ENCODE data around the gene AGAP1.

Gene AGAP1

DNA sequence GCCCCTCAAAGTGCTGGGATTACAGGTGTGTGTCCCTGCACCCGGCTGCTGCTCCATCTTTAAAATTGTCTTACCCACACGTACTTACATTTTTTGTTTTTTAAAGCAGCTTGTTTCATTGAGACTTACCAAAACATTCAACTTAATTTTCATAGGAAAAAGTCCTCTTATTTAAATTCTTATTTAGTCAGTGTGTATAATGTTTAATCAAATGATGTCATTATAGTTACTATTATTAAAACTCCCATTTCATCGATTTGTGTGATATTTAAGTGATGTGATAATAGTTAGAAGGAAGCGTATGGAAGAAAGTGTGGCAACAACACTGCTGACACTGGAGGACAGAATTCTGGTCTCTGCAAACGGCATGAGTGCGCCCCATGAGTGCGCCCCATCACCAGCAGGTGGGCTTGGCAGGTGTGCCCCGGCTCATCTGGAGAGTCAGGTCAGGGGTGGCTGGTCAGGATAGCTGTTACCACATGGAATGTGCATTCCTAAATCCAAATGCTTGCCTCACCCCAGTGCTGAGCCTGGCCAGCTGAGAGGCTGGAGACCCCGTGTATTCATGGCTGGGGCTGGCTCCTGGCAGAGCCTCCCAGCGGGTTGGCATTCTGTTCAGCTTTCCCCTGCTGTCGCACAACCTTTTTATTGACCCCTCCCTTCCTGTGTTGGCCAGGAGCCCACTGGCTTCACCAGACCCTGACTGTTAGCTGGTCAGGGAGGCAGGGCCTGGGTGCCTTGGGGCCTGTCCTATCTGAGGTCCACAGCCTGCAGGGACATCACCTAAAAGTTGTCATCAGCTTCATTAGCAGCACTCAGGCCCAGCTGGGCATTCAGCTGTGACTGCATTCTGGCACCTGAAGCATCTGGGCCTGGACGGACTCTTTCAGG lies 79.7 kb downstream of the AGAP1 start:
- no peak for DNase-seq

DNA sequence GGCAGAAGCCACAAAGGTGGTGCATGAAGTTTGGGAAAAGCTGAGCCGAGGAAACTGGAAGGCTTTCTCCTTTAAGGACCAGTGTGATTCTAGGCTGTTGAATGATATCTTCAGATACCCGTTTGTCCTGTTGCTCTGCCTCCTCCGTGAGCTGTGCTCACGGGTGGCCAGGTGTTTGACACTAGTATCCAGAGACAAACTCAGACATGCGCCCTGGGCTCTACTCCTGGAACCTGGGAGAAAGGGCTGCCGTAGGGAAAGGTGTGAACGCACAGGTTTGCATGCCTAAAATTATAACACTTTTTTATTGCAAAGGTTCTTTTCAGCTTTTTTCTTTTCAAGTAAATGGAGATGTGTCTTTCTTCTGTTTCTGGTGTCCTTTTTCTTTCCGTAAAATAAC lies 81.6 kb downstream of the AGAP1 start:
- DNase-seq: no peak

DNA sequence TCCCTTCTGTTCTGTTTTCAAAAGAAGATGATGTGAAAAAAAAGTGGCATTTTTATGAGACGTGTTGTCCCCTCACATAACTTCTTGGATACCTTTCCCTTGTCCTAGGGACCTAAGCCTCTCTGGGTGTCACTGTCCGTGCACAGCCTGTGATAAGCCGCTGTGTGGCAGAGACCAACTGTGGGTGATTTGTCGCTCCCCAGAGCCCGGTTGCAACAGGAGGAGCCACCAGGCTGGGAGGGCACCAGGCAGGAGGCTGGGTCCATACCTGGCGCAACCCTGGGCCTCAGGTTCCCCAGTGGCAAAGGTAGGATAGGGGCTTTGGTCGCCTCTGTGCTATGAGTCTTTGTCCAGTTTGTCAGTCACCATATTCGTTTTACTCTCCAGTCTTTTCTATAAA lies 82.1 kb downstream of the AGAP1 start:
- no peak for DNase-seq

DNA sequence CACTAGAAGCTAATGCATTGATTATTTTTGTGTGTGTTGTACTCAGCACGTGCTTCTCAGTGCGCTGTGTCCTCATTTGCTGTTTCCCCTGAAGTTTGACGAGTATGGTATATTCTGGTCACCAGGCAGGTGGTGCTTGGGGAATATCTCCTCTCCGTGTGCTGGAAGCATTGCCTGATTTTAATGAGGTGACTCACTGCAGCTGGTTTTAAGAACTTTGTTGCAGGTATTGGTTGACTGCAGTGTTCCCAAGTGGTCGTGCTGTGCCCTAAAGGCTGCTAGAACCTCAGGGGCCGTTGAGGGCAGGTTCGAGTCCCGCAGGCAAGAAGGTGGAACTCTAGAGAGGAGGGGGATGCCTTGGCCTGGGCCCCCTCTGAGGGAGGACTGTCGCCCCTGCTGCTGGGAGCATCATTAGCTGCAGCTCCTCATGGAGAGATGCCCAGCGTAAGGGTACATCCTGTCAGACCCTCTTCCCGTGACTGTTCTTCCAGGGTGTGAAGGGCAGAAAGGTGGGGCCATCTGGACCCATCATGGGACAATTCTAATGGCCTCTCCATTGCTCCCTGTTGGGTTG lies 82.6 kb downstream of the AGAP1 start:
- DNase-seq: no peak

- no peak for DNase-seq
Measured at GRCh38 chr2:235577404-235578330, 83.8 kb downstream of the AGAP1 start.

DNA sequence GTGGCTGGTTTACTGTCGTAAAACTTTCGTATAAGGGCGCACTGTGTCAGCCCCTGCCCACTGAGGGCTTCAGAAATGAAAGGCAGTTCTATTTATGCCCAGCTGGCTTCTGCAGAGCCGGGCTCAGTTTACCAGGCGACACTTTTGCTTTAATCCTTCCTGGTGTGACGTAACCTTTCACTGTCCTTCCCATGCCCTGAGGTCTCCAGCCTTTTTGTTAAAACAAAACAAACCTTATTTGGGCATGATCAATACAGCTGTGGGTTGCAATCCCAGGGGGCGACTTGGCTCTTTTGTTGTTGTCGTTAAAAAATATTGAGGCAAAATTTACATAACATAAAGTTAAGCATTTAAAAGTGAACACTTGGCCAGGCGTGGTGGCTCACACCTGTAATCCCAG lies 85.3 kb downstream of the AGAP1 start:
- DNase-seq: no peak

DNA sequence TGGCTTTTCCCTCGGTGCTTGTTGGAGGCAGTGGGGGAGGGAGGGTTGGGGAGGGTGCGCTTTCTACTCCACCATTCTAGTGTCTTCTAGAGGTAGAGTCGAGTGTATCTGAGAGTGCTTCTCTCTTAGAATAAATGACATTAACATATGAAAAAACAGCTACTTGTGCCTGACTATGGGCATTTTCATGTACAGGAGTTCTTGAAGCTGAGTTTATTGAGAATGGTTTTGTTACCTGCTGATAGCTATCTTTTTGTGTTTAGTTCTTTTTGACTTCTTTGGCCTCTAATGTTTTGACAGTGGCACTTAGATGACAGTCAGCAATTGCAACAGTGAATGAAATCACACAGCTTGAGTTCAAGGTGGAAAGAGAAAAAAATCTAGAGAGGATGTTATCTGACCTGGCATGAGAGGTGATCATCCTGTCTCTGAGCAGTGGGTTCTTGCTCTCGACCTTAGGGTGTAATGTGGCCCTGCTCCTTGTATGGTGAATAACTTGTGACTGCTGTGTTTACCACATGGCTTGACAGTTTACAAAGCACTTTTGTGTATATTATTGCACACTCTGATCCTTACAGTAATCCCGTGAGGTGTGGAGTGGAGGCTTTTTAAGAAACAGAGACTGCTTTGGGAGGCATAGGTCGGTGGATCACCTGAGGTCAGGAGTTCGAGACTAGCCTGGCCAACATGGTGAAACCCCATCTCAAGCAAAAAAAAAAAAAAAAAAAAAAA lies 86.7 kb downstream of the AGAP1 start:
- DNase-seq: no peak

DNA sequence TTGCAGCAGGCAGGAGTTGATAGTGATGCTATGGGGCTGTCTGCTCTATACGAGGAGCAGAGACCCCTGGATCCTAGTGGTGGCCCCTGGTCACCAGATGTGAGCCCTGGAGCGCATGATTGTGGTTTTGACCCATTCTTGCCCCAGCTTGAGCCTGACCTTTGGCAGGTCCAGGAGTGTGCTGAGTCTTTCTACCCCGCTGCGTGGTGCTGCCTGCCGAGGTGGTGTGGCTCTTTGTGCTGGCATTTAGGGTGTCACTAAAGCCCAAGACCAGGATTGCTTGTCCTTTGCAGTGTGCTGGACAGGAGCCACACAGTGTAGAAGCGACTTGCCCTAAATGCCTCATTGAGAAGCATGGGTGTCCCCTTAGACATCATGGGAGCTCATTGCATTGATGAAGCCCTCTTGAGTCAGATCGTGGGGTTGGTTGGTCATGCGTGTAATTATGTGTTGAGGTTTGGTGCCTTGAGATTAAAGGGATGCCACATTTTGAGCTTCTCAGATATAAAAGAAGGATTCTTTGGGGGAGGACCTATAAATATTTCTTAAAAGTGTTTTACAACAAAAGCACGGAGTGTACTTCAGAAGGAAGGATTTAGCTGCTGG lies 88.3 kb downstream of the AGAP1 start:
- DNase-seq: no peak

- no peak for DNase-seq
Measured at GRCh38 chr2:235582729-235583128, 88.9 kb downstream of the AGAP1 start.

DNA sequence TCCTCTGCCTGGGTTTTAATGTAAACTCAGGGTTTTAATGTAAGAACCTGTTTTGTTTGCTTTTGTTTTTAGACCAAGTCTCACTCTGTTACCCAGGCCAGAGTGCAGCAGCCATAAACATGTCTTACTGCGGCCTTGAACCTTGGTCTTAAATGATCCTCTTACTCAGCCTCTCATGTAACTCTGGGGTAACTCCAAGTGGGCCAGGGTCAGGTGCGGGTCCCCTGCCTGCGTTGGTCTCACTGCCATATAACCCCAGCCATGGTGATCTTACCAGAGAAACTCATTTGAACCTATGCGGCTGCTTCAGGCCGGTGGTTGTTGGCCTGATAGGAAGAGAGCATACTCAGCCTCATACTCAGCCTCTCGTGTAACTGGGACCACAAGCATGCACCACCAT lies 89.3 kb downstream of the AGAP1 start:
- no peak for DNase-seq

DNA sequence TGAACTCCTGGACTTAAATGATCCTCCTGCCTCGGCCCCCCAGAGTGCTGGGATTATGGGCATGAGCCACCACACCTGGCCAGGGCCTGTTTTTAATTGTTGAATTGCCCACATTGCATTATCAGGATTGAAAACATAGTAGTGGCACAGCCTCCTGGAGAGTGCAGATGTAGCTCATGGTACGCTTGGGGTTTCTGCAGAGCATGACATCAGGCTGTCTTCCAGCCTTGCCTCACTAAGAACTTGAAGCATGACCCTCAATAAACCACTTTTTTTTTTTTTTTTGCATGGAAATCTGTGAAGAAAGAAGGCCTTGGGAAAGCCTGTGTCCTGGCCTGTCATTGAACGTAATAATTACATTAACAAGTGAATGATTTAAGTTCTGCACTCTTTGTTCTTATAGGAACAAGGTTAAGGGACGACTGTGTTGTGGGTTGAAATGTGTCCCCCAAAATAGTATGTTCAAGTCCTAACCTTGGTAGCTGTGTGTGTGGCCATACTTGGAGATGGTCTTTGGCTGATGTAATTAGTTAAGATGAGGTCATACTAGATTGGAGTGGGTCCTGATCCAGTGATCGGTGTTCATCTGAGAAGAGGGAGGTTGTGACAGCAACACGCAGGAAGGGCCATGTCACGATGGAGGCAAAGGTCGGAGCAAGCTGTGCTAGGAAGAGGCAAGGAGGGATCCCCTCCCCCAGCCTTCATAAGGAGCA lies 90.2 kb downstream of the AGAP1 start:
- DNase-seq: no peak

GRCh38 chr2:235584638-235585007 lies 90.8 kb downstream of the AGAP1 start:
- no peak for DNase-seq

GRCh38 chr2:235587202-235587601 lies 93.4 kb downstream of the AGAP1 start:
- no peak for DNase-seq

DNA sequence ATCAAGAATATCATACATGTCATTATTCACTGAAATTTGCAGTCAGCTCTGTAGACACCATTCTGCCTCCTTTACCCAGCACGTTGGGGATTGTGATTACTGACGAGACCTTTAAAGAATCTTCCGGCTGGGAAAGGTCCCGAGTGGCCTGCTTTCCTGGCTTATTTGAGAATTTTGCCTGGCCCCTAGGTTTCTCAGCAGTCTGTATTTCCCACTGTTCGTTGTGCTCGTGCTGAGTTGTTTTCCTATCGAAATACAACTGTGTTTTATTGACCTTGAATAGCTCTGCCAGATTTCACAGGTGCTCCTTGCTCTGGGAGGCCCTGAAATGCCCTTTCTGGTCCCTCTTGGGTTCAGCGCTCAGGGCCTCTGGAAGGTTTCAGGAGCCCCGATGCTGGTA lies 94.9 kb downstream of the AGAP1 start:
- no peak for DNase-seq

DNA sequence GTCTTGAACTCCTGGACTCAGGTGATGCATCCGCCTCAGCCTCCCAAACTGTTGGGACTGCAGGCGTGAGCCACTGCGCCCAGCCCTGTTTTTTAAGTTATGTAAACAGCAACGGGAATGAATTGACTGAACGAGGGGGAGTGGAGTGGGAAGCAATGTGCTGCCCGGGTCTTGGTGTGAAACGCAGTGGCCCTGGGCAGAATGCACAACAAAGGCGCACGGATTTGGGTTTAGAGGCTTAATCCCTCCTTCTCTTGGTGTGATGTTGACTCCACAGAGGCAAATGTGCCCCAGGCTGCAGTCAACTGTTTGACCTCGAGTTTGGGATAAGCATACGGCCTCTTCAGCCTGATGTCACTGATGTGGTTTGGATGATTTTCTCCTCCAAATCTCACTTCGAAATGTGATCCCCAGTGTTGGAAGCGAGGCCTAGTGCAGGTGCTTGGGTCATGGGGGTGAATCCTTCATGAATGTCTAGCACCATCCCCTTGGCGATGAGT lies 97.4 kb downstream of the AGAP1 start:
- DNase-seq: no peak

DNA sequence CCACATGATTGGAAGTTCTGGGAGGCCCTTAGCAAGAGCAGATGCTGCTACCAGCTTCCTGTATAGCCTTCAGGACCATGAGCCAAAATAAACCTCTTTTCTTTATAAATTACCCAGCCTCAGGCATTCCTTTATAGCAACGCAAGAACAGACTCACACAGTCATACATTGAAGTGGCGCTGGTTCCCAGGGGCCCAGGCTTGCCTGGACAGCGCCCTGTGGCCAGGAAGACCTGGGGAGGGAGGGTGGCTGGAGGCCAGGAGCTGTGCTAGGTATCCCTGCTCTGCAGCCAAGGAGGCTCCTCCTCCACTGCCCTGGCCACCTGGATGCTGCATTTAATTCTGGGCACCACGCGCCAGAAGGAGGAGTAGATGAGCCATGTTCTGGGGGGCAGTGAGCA lies 98.1 kb downstream of the AGAP1 start:
- DNase-seq: no peak

DNA sequence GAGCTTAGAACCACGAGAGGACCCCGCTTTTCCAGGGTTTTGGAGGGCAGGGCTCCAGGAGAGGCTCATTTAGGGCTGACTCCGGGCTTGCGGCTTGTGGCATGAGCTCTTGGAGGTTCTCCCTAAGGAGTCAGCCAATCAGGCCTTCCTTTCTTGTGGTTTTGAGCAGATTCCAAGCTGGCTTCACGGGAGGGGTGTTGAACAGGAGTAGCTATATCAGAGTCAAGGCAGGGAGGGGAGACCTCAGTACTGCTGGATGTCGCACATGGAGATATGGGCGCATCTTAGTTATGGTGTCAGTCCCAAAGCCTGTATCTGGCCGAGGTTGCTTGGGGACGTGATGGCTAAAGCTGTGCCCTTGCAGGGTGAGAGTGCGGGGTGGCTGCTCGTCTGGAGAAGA lies 98.6 kb downstream of the AGAP1 start:
- no peak for DNase-seq

GRCh38 chr2:235592836-235593235 lies 99.0 kb downstream of the AGAP1 start:
- no peak for DNase-seq

DNA sequence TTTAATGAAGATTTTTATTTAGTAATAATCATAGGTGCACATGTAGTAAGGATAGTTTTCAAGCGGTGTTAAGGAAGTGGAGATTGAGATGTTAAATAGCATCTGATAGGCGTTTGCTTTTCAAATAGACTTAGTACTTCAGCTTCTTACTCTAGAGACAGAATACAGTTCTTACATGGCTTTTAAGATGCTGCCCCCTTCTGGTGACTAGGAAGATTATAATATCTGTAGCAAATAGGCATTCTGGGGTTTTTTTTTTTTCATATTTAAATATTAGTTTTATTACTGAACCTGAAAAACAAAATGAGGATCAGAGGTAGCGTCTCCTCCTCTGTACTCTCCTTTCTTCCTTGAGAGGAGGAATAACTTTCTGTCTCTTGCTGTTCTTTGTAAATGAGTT lies 100.2 kb downstream of the AGAP1 start:
- no peak for DNase-seq

DNA sequence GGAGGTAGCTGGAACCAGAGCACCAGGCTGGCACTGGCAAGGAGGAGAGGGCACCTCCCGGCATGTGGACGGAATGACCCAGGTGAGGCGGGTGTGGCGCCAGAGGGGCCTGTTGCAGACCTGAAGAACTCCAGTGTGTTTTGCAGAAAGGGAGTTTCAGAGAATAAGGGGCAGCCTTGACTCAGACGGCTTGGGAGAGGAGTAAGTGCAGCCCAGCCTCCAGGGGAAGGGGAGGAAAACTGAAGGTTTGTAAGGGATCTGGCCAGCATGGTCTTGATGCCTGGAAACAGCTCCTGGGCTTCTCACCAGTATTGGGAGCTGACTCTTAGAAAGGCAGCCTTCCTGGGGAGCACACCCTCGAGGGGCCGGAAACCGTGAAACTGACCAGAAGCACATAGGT lies 101.1 kb downstream of the AGAP1 start:
- no peak for DNase-seq

- DNase-seq: peak; percentile 12
Measured at GRCh38 chr2:235595422-235596010, 101.7 kb downstream of the AGAP1 start.
